ENCODE measurements around the gene RNF133.

RNF133 gene

GRCh38 chr7:122694697-122695096, 4.2 kb downstream of the RNF133 start:
- no peak for TF ChIP-seq CTCF (conservative IDR thresholded peaks at IDR 0.05; ENCODE audit: control insufficient read depth, insufficient read depth, low read depth, low read length)
- no peak for DNase-seq (ENCODE audit: low read depth)
- H3K4me3 ChIP-seq (ENCODE audit: control insufficient read depth, low read depth, low read length), result no peak overlapping the region

GRCh38 chr7:122692769-122693309, 6.1 kb downstream of the RNF133 start:
- no peak for TF ChIP-seq CTCF (conservative IDR thresholded peaks at IDR 0.05; ENCODE audit: control insufficient read depth, insufficient read depth, low read depth, low read length)
- no peak overlapping the region for H3K4me3 ChIP-seq (ENCODE audit: control insufficient read depth, low read depth, low read length)
- DNase-seq (ENCODE audit: low read depth), result no peak

GRCh38 chr7:122691569-122692235, 7.2 kb downstream of the RNF133 start:
- no peak for DNase-seq (ENCODE audit: low read depth)
- no peak overlapping the region for H3K4me3 ChIP-seq (ENCODE audit: control insufficient read depth, low read depth, low read length)
- TF ChIP-seq CTCF (conservative IDR thresholded peaks at IDR 0.05; ENCODE audit: control insufficient read depth, insufficient read depth, low read depth, low read length), result no peak

- no peak for TF ChIP-seq CTCF (conservative IDR thresholded peaks at IDR 0.05; ENCODE audit: control insufficient read depth, insufficient read depth, low read depth, low read length)
- DNase-seq (ENCODE audit: low read depth), result no peak
- no peak overlapping the region for H3K4me3 ChIP-seq (ENCODE audit: control insufficient read depth, low read depth, low read length)
Measured at GRCh38 chr7:122689346-122690109, 9.4 kb downstream of the RNF133 start.

- no peak for DNase-seq (ENCODE audit: low read depth)
- H3K4me3 ChIP-seq (ENCODE audit: control insufficient read depth, low read depth, low read length), result no peak overlapping the region
- no peak for TF ChIP-seq CTCF (conservative IDR thresholded peaks at IDR 0.05; ENCODE audit: control insufficient read depth, insufficient read depth, low read depth, low read length)
Measured at GRCh38 chr7:122688400-122688998, 10.4 kb downstream of the RNF133 start.

- H3K4me3 ChIP-seq (ENCODE audit: control insufficient read depth, low read depth, low read length), result no peak overlapping the region
- no peak for TF ChIP-seq CTCF (conservative IDR thresholded peaks at IDR 0.05; ENCODE audit: control insufficient read depth, insufficient read depth, low read depth, low read length)
- DNase-seq (ENCODE audit: low read depth), result no peak
Measured at GRCh38 chr7:122686360-122686878, 12.5 kb downstream of the RNF133 start.

Measured in fibroblast of mammary gland (primary cell).